Prostate gland (tissue), 2 donors: ENCODE measurements around the gene VDR. TPM values are rescaled to one million over a fixed set of nuclear protein-coding genes. Genes with fewer than 3 reads are reported as not detected.

Experiments
- DNase-seq: peaks from one replicate; pipeline ENCODE4 v3.0.0-alpha.2; 2019; ENCODE audit warnings: low spot score
- H3K27ac ChIP-seq, 2 donors: fragments of 200-600 bp; sonication (generic); 2 replicates each; pipeline ENCODE4 v1.5.1; 2017 to 2019
- H3K27me3 ChIP-seq: fragments of 200-600 bp; sonication (generic); replicated peaks from 2 replicates; pipeline ENCODE4 v1.5.1; 2019; ENCODE audit not compliant: insufficient read depth
- H3K36me3 ChIP-seq, 2 donors: fragments of 200-600 bp; sonication (generic); 1 replicate in 1 of 2; 2 replicates in 1 of 2; pipeline versions ENCODE4 v1.5.1 to v1.8.1; 2017 to 2019
- H3K4me1 ChIP-seq: fragments of 200-600 bp; sonication (generic); replicated peaks from 2 replicates; pipeline ENCODE4 v1.5.1; 2019
- H3K4me3 ChIP-seq, 2 donors: fragments of 200-600 bp; sonication (generic); 2 replicates each; pipeline ENCODE4 v1.5.1; 2017 to 2019
- H3K9me3 ChIP-seq: fragments of 200-600 bp; sonication (generic); 2 replicates; pipeline ENCODE4 v1.5.1; 2017
- POLR2A ChIP-seq: fragments of 450-650 bp; IDR thresholded peaks from one replicate; pipeline ENCODE4 v1.6.1; 2016; ENCODE audit warnings: antibody characterized with exemption, mild to moderate bottlenecking
- POLR2AphosphoS5 ChIP-seq: sonication (generic); formaldehyde crosslinking; IDR thresholded peaks from one replicate; pipeline ENCODE4 v1.6.1; 2017; ENCODE audit warnings: antibody characterized with exemption
- WGBS: methylation state at CpG from one replicate; pipeline ENCODE4 v1.1.5; 2018; 5-methylcytosine and 5-hydroxymethylcytosine counted together
- intact Hi-C: fragments of 100-400 bp; cut with DNase I; formaldehyde crosslinking; loops from one replicate; pipeline ENCODE4 v1.14.2; 2022
- total RNA-seq, 2 donors: library from RNA; depleted of rRNA; stranded (reverse); fragments of >200 nt; gene quantifications; one replicate each; pipeline ENCODE4 v1.1.0, GENCODE V29; 2016
- TF ChIP-seq, protein P1 (sequence below), 4 experiments: fragments of 200-600 bp in 2 of 4; fragments of 450-650 bp in 2 of 4; sonication (generic) in 2 of 4; IDR thresholded peaks; 1 replicate in 3 of 4; 2 replicates in 1 of 4; pipeline ENCODE4 v1.5.1; 2016 to 2019; ENCODE audit warnings: antibody characterized with exemption in 4 of 4, mild to moderate bottlenecking in 2 of 4, moderate library complexity in 2 of 4

VDR gene
- total RNA-seq, 2 donors from 2014 or later, result 3.4 to 4.3 TPM

GRCh38 chr12:47841910-47842309 lies 62.9 kb downstream of the VDR start:
- no peaks in the 10 kb centered on the region for H3K27me3 ChIP-seq
- DNase-seq, result no peak
- no peak overlapping the region for H3K27ac ChIP-seq
- intact Hi-C loops, result no loop called here
- no peak overlapping the region for H3K4me3 ChIP-seq
- no peaks in the 10 kb centered on the region for H3K36me3 ChIP-seq
- H3K9me3 ChIP-seq, result no peaks in the 10 kb centered on the region
- WGBS, result 60% methylated on average over 4 of the region's 4 CpGs
- H3K4me1 ChIP-seq, result no peaks in the 10 kb centered on the region
- TF ChIP-seq, protein P1, sequence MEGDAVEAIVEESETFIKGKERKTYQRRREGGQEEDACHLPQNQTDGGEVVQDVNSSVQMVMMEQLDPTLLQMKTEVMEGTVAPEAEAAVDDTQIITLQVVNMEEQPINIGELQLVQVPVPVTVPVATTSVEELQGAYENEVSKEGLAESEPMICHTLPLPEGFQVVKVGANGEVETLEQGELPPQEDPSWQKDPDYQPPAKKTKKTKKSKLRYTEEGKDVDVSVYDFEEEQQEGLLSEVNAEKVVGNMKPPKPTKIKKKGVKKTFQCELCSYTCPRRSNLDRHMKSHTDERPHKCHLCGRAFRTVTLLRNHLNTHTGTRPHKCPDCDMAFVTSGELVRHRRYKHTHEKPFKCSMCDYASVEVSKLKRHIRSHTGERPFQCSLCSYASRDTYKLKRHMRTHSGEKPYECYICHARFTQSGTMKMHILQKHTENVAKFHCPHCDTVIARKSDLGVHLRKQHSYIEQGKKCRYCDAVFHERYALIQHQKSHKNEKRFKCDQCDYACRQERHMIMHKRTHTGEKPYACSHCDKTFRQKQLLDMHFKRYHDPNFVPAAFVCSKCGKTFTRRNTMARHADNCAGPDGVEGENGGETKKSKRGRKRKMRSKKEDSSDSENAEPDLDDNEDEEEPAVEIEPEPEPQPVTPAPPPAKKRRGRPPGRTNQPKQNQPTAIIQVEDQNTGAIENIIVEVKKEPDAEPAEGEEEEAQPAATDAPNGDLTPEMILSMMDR (IDR thresholded peaks at IDR 0.05), result no peak
- no peak for TF ChIP-seq POLR2A
- TF ChIP-seq POLR2AphosphoS5, result no peak

DNA sequence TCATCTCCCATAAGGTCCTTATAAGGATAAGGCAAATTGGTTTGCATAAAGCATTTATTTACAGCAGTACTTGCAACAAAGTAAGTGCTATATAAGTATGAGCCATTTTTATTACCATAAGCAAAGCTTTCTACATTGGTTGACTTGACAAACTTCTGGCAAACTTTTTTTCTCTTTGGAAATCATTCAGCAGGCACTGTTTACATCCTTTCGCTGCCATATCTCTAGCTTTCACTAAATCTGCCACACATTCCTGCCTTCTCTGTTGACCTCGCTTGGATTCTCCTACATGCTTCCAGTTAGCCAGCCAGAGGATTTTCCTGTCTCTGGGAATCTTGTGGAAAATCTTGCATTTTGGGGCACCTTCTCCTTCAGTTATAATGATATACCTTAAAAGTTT lies 63.3 kb downstream of the VDR start:
- intact Hi-C loops, result no loop called here
- no peaks in the 10 kb centered on the region for H3K4me1 ChIP-seq
- no peaks in the 10 kb centered on the region for H3K27me3 ChIP-seq
- H3K36me3 ChIP-seq, result no peaks in the 10 kb centered on the region
- TF ChIP-seq POLR2A (no peak), POLR2AphosphoS5 (no peak)
- TF ChIP-seq, protein P1 (IDR thresholded peaks at IDR 0.05), result no peak
- H3K9me3 ChIP-seq, result no peaks in the 10 kb centered on the region
- whole genome bisulfite sequencing, result 47% methylated on average over 2 of the region's 2 CpGs
- H3K4me3 ChIP-seq, result no peak overlapping the region
- no peak for DNase-seq
- H3K27ac ChIP-seq, result no peak overlapping the region

- no peak for DNase-seq
- 94% methylated on average over 1 of the region's 1 CpG for WGBS
- Histone ChIP-seq H3K9me3 (no peaks in the 10 kb centered on the region), H3K27me3 (no peaks in the 10 kb centered on the region), H3K4me3 (no peak overlapping the region), H3K4me1 (no peaks in the 10 kb centered on the region), H3K36me3 (no peaks in the 10 kb centered on the region), H3K27ac (no peak overlapping the region)
- intact Hi-C loops, result no loop called here
- TF ChIP-seq POLR2A (no peak), POLR2AphosphoS5 (no peak)
- TF ChIP-seq, protein P1 (IDR thresholded peaks at IDR 0.05), result no peak
Observed at GRCh38 chr12:47840571-47840970, 64.2 kb downstream of the VDR start.

GRCh38 chr12:47839214-47839876 lies 65.4 kb downstream of the VDR start:
- intact Hi-C loops, result loop anchor here (2.0 to 5.0 kb wide), 4 partner anchors 42 to 187 kb away; no protein-coding TSS in a partner anchor
- no peaks in the 10 kb centered on the region for H3K36me3 ChIP-seq
- no peak overlapping the region for H3K27ac ChIP-seq
- H3K9me3 ChIP-seq, result no peaks in the 10 kb centered on the region
- no peak for DNase-seq
- H3K27me3 ChIP-seq, result no peaks in the 10 kb centered on the region
- no peak overlapping the region for H3K4me3 ChIP-seq
- no peaks in the 10 kb centered on the region for H3K4me1 ChIP-seq
- TF ChIP-seq, protein P1 (IDR thresholded peaks at IDR 0.05), result no peak
- TF ChIP-seq POLR2A, result no peak
- TF ChIP-seq POLR2AphosphoS5, result no peak
- WGBS, result 82% methylated on average over 8 of the region's 8 CpGs
